Hepatocyte (in vitro differentiated cells): Measurements from ENCODE around the gene PCSK6. TPM values are rescaled to one million over a fixed set of nuclear protein-coding genes. Genes with fewer than 3 reads are reported as not detected.
A peak's percentile ranks its signal among the peaks of the same experiment; 100 is the strongest.
"Not testable (repeated sequence)": the region's sequence is repeated elsewhere in the genome, so short reads cannot be mapped to it uniquely, and the experiment has no call there.

Source experiments
- DNase-seq: peaks from one replicate; pipeline ENCODE4 v3.0.0-alpha.2; 2016; ENCODE audit warnings: low spot score
- H2AFZ ChIP-seq: fragments of 200-600 bp; sonication (generic); 2 replicates; pipeline ENCODE4 v1.6.0; 2016; ENCODE audit warnings: antibody characterized with exemption, mild to moderate bottlenecking
- H3K27ac ChIP-seq: fragments of 200-600 bp; sonication (generic); 2 replicates; pipeline ENCODE4 v1.5.1; 2016; ENCODE audit warnings: mild to moderate bottlenecking
- H3K27me3 ChIP-seq: fragments of 200-600 bp; sonication (generic); 2 replicates; pipeline ENCODE4 v1.6.1; 2016
- H3K36me3 ChIP-seq: fragments of 200-600 bp; sonication (generic); replicated peaks from 2 replicates; pipeline ENCODE4 v1.5.1; 2016; ENCODE audit warnings: low read depth; ENCODE audit not compliant: insufficient read depth
- H3K4me1 ChIP-seq: fragments of 200-600 bp; sonication (generic); 2 replicates; pipeline ENCODE4 v1.5.1; 2016; ENCODE audit warnings: mild to moderate bottlenecking, moderate library complexity; ENCODE audit not compliant: insufficient read depth
- H3K4me2 ChIP-seq: fragments of 200-600 bp; sonication (generic); 2 replicates; pipeline ENCODE4 v1.6.0; 2016
- H3K4me3 ChIP-seq: fragments of 200-600 bp; sonication (generic); 2 replicates; pipeline ENCODE4 v1.5.1; 2016; ENCODE audit warnings: mild to moderate bottlenecking
- H3K79me2 ChIP-seq: fragments of 200-600 bp; sonication (generic); 2 replicates; pipeline ENCODE4 v1.6.0; 2017; ENCODE audit warnings: mild to moderate bottlenecking
- H3K9me2 ChIP-seq: fragments of 200-600 bp; sonication (generic); replicated peaks from 2 replicates; pipeline ENCODE4 v1.6.0; 2017; ENCODE audit warnings: mild to moderate bottlenecking; ENCODE audit not compliant: insufficient read depth
- H3K9me3 ChIP-seq: fragments of 200-600 bp; sonication (generic); 2 replicates; pipeline ENCODE4 v1.5.1; 2016; ENCODE audit warnings: low read depth, mild to moderate bottlenecking
- H4K20me1 ChIP-seq: fragments of 200-600 bp; sonication (generic); 2 replicates; pipeline ENCODE4 v1.6.0; 2016; ENCODE audit warnings: mild to moderate bottlenecking; ENCODE audit not compliant: insufficient read depth, poor library complexity, severe bottlenecking
- EZH2 ChIP-seq: fragments of 200-600 bp; sonication (generic); IDR thresholded peaks from 2 replicates; pipeline ENCODE4 v1.6.1; 2016; ENCODE audit warnings: antibody characterized with exemption, mild to moderate bottlenecking, borderline replicate concordance
- EZH2phosphoT487 ChIP-seq: fragments of 200-600 bp; sonication (generic); IDR thresholded peaks from one replicate; pipeline ENCODE4 v1.6.1; 2018; ENCODE audit warnings: antibody characterized with exemption, mild to moderate bottlenecking, low read depth, moderate library complexity; ENCODE audit not compliant: unreplicated experiment, severe bottlenecking
- WGBS: methylation state at CpG from one replicate; pipeline ENCODE4 v1.1.6; 2016; ENCODE audit warnings: low lambda C conversion rate; ENCODE audit errors: missing lambda C conversion rate; 5-methylcytosine and 5-hydroxymethylcytosine counted together
- polyA plus RNA-seq: library from polyadenylated mRNA; unstranded; fragments of >200 nt; fragmentation: Nextera tagmentation; extraction: Ambion mirVana; gene quantifications from 2 replicates; pipeline ENCODE4 v1.2.1, GENCODE V29; 2016
- total RNA-seq: library from RNA; depleted of rRNA; stranded (reverse); fragments of >200 nt; gene quantifications from 2 replicates; pipeline ENCODE4 v1.2.3, GENCODE V29; 2014
- TF ChIP-seq, protein P1 (sequence below): fragments of 200-600 bp; sonication (generic); IDR thresholded peaks from 2 replicates; pipeline ENCODE4 v1.5.1; 2016; ENCODE audit warnings: antibody characterized with exemption, mild to moderate bottlenecking; ENCODE audit not compliant: poor library complexity

PCSK6 gene
- total and polyA plus RNA-seq, 2 experiments from 2014 or later = 31.7 to 40.5 TPM

DNA sequence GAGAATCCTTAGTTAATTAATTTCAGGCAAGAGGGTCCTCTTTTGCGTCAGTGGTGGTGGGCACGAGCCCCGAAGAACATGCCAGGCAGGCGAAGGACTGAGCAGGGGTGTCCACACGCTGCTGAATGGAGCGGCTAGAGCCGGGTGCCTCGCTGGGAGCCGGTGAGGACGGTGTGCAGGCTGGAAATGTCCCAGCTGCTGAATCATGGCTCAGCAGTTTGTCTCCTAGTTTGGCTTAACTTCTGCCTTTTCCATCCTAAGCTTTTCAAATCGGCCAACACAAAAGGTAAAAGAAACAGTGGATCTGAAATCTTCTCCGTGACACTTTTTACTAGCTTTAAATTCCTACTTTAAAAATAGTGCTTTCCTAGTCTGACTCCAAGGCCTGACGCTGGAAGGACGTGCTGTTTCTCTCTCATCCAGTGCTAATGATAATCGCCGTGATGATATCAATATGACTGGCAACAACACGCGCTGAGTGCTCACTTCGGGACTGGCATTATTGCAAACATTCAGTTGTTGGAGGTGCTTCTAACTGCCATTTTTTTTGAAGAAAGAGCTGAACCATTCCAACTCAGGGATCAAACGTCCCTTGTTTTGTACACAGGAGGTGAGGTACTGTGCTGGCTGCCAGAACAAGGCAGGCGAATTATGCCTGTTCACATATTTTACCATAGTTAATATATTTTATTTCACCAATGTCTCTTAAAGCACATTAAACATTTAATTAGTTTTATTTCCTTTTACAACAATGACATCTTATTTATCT lies 19.8 kb downstream of the PCSK6 start:
- no peak overlapping the region for H3K4me3 ChIP-seq
- TF ChIP-seq EZH2phosphoT487 (no peak), EZH2 (no peak)
- TF ChIP-seq, protein P1, sequence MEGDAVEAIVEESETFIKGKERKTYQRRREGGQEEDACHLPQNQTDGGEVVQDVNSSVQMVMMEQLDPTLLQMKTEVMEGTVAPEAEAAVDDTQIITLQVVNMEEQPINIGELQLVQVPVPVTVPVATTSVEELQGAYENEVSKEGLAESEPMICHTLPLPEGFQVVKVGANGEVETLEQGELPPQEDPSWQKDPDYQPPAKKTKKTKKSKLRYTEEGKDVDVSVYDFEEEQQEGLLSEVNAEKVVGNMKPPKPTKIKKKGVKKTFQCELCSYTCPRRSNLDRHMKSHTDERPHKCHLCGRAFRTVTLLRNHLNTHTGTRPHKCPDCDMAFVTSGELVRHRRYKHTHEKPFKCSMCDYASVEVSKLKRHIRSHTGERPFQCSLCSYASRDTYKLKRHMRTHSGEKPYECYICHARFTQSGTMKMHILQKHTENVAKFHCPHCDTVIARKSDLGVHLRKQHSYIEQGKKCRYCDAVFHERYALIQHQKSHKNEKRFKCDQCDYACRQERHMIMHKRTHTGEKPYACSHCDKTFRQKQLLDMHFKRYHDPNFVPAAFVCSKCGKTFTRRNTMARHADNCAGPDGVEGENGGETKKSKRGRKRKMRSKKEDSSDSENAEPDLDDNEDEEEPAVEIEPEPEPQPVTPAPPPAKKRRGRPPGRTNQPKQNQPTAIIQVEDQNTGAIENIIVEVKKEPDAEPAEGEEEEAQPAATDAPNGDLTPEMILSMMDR = no peak
- H3K79me2 ChIP-seq = peaks cover 3% of the 10 kb centered on the region
- WGBS = 76% methylated on average over 21 of the region's 21 CpGs
- H4K20me1 ChIP-seq = no peaks in the 10 kb centered on the region
- H3K36me3 ChIP-seq = no peaks in the 10 kb centered on the region
- H3K27me3 ChIP-seq = no peaks in the 10 kb centered on the region
- no peaks in the 10 kb centered on the region for H3K9me3 ChIP-seq
- no peaks in the 10 kb centered on the region for H3K9me2 ChIP-seq
- DNase-seq = no peak
- no peak overlapping the region for H3K27ac ChIP-seq
- no peak overlapping the region for H2AFZ ChIP-seq
- peaks cover 8% of the 10 kb centered on the region for H3K4me1 ChIP-seq
- H3K4me2 ChIP-seq = no peak overlapping the region

DNA sequence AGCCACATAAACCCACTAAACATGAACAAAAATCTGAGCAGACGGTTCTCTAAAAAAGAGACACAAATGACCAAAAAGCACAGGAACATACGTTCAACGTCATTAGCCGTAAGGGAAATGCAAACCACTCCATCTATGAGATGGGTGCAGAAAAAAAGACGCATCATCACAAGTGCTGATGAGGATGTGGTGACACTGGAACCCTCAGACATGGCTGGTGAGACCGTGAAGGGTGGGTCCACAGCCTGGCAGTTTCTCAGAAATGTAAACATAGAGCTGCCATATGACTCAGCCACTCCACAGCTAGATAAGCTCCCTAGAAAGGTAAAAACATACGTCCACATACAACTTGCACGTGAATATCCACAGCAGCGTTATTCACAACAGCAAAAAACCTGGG lies 23.3 kb downstream of the PCSK6 start:
- H2AFZ ChIP-seq = no peak overlapping the region
- H3K4me1 ChIP-seq = peaks cover 8% of the 10 kb centered on the region
- no peak overlapping the region for H3K27ac ChIP-seq
- H3K9me3 ChIP-seq = no peaks in the 10 kb centered on the region
- peaks cover 4% of the 10 kb centered on the region for H3K79me2 ChIP-seq
- TF ChIP-seq EZH2phosphoT487 = no peak
- no peak for DNase-seq
- H3K9me2 ChIP-seq = no peaks in the 10 kb centered on the region
- H3K4me3 ChIP-seq = no peak overlapping the region
- no peaks in the 10 kb centered on the region for H4K20me1 ChIP-seq
- no peaks in the 10 kb centered on the region for H3K27me3 ChIP-seq
- WGBS = 85% methylated on average over 9 of the region's 9 CpGs
- no peak overlapping the region for H3K4me2 ChIP-seq
- H3K36me3 ChIP-seq = no peaks in the 10 kb centered on the region

DNA sequence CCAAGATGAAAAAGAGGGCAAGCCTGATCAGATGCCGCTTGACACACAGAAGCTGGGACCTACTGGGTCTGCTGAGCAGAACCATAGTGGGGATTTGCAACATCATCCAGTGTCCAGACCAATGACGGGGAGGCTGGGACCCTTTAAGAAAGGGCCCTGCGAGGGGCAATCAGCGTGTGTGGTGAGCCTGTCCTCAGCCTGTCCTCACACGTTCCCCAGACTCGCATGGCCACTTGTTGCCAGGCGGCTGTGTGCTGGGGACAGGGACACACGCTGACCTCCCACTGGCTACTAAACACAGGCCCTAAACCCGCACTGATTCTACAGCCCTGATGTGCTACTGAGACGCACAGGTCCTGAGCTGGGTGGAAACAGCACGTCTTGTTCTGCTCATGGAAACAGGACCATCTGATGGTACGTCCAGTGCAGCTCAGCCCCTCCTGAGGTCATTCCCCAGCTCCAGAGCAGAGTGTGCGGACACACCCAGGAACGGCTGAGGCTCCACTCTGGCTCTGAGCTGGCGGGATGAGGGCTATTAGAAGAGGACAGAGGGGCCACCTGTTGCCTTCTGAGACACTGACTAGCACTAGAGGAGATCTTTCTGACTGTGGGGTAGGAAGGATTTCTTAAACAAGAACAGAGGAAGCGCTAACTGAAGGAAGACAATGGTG lies 24.4 kb downstream of the PCSK6 start:
- no peak overlapping the region for H2AFZ ChIP-seq
- no peaks in the 10 kb centered on the region for H3K9me2 ChIP-seq
- WGBS = 89% methylated on average over 16 of the region's 16 CpGs
- no peak overlapping the region for H3K4me3 ChIP-seq
- no peaks in the 10 kb centered on the region for H3K9me3 ChIP-seq
- no peaks in the 10 kb centered on the region for H3K36me3 ChIP-seq
- DNase-seq = no peak
- TF ChIP-seq EZH2phosphoT487 (no peak), EZH2 (no peak)
- TF ChIP-seq, protein P1 = no peak
- H3K27me3 ChIP-seq = no peaks in the 10 kb centered on the region
- no peak overlapping the region for H3K4me2 ChIP-seq
- H3K79me2 ChIP-seq = peaks cover 15% of the 10 kb centered on the region
- no peaks in the 10 kb centered on the region for H3K4me1 ChIP-seq
- H3K27ac ChIP-seq = no peak overlapping the region
- H4K20me1 ChIP-seq = no peaks in the 10 kb centered on the region

DNA sequence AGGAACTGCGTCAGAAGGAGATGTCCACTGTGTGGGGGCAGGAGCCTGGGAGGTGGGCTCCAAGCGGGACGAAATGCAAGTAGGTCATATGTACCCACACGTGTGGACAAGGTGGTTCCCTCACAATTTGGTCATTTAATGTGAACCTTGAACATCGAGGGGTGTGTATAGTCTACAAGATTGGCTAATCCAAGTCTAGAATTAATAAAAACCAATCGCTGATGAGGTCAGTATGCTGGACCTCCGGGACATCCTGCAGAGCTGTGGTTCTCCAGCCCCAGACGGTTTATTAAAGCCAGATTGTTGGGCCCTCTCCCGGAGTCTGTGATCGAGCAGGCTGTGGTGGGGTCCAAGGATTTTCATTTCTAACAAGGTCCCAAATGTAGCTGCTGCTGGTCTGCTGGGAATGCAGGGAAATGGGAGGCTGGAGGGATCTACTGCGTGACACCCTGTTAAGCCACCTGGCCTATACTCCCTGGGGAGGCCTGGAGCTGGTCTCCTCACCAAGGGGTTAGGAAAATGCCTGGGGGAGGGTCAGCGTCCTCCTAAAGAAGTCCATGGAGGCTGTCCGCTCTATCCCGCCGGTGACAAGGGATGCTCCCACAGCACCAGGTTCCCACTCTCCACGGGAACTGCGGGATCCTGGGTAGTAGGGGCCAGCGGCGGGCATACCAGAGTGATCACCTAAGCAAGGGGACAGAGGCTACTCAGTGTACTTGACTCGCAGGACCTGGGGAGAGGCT lies 25.1 kb downstream of the PCSK6 start:
- Histone ChIP-seq H3K79me2 (peaks cover 15% of the 10 kb centered on the region), H3K27ac (no peak overlapping the region), H2AFZ (no peak overlapping the region), H3K36me3 (no peaks in the 10 kb centered on the region), H4K20me1 (no peaks in the 10 kb centered on the region), H3K9me3 (no peaks in the 10 kb centered on the region), H3K4me3 (no peak overlapping the region), H3K4me1 (no peaks in the 10 kb centered on the region), H3K4me2 (no peak overlapping the region), H3K27me3 (no peaks in the 10 kb centered on the region), H3K9me2 (no peaks in the 10 kb centered on the region)
- DNase-seq = no peak
- TF ChIP-seq, protein P1 = no peak
- no peak for TF ChIP-seq EZH2phosphoT487
- no peak for TF ChIP-seq EZH2
- WGBS = 86% methylated on average over 20 of the region's 20 CpGs

DNA sequence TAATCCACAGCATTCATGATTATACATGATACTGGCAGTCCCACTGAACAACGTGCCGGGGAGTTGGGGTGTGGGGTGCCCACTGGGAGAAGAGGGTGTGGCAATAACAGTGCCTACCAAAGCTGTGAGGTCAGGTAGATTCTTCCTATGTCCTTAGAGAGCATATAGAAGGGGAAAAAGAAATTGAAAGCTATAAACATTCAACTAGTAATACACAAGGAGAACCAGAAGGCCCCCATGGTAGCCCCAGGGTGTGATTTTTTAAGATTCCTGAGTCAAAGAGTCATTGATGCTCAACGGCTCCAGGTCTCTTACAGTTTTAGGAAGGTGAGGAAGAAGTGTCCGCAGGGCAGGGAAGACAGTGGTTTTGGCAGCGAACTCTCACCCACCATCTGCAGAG lies 25.8 kb downstream of the PCSK6 start:
- H3K36me3 ChIP-seq, H3K27me3 ChIP-seq, H3K4me3 ChIP-seq, H3K9me2 ChIP-seq, H3K4me1 ChIP-seq, H4K20me1 ChIP-seq, H2AFZ ChIP-seq, H3K9me3 ChIP-seq, DNase-seq: not testable (repeated sequence)
- Histone ChIP-seq H3K27ac (peak overlapping the region; percentile 65), H3K4me2 (peak overlapping the region; percentile 27), H3K79me2 (peaks cover 15% of the 10 kb centered on the region)
- 81% methylated on average over 5 of the region's 5 CpGs for WGBS
